Amniotic epithelial cell (primary cell): Measurements from ENCODE around the gene ATRIP.

Experiments
- DNase-seq: peaks from one replicate; pipeline ENCODE4 v3.0.0-alpha.2; 2010; ENCODE audit warnings: low read depth

ATRIP gene

GRCh38 chr3:48423883-48424695 is 22.4 kb upstream of the ATRIP start:
- DNase-seq: no peak

GRCh38 chr3:48425281-48425812 is 21.2 kb upstream of the ATRIP start:
- peak; percentile 19 for DNase-seq

- DNase-seq: no peak
These were observed 20.1 kb upstream of the ATRIP start for GRCh38 chr3:48426401-48426909.

GRCh38 chr3:48426944-48427629 is 19.4 kb upstream of the ATRIP start:
- no peak for DNase-seq

- peak; percentile 25 for DNase-seq
These were observed 18.9 kb upstream of the ATRIP start for GRCh38 chr3:48427630-48427962.

- no peak for DNase-seq
These were observed 18.4 kb upstream of the ATRIP start for GRCh38 chr3:48428088-48428571.

GRCh38 chr3:48428572-48429316 is 17.8 kb upstream of the ATRIP start:
- no peak for DNase-seq

GRCh38 chr3:48429317-48429959 is 17.1 kb upstream of the ATRIP start:
- DNase-seq: no peak

GRCh38 chr3:48429960-48430707 is 16.4 kb upstream of the ATRIP start, which contains the start of gene PLXNB1:
TSS of gene PLXNB1 (minus strand) at chr3:48430086. CDS start at chr3:48424611, 5,475 bp downstream.
- DNase-seq: peak; percentile 74

GRCh38 chr3:48430708-48431101 is 15.8 kb upstream of the ATRIP start:
- no peak for DNase-seq

- no peak for DNase-seq
These were observed 15.1 kb upstream of the ATRIP start for GRCh38 chr3:48431224-48432029.

GRCh38 chr3:48432411-48433371 is 13.8 kb upstream of the ATRIP start:
- no peak for DNase-seq

- peak; percentile 42 for DNase-seq
These were observed 12.9 kb upstream of the ATRIP start for GRCh38 chr3:48433472-48434118.

- no peak for DNase-seq
These were observed 11.8 kb upstream of the ATRIP start for GRCh38 chr3:48434591-48435222.

- no peak for DNase-seq
These were observed 11.3 kb upstream of the ATRIP start for GRCh38 chr3:48435223-48435595.

GRCh38 chr3:48435774-48436476 is 10.6 kb upstream of the ATRIP start:
- DNase-seq: peak; percentile 69

GRCh38 chr3:48436477-48436787 is 10.1 kb upstream of the ATRIP start:
- no peak for DNase-seq
